Fibroblast of pulmonary artery (primary cell): Measurements from ENCODE around the gene HOOK2.
"Not testable (repeated sequence)": the region's sequence is repeated elsewhere in the genome, so short reads cannot be mapped to it uniquely, and the experiment has no call there.

ENCODE experiments used
- DNase-seq: peaks from one replicate; pipeline ENCODE4 v3.0.0-alpha.2; 2010; ENCODE audit warnings: low read depth
- H3K4me3 ChIP-seq: replicated peaks from 2 replicates; pipeline ENCODE4 v1.5.1; 2011; ENCODE audit warnings: low read depth, mild to moderate bottlenecking, control low read depth, low read length, moderate library complexity
- CTCF ChIP-seq: IDR thresholded peaks from 2 replicates; pipeline ENCODE4 v1.5.1; 2011; ENCODE audit warnings: mild to moderate bottlenecking, control low read depth, low read length, inconsistent platforms; ENCODE audit errors: missing control alignments

The HOOK2 gene

GRCh38 chr19:12715102-12715501 lies 60.2 kb downstream of the HOOK2 start:
- no peak for TF ChIP-seq CTCF
- no peak for DNase-seq

DNA sequence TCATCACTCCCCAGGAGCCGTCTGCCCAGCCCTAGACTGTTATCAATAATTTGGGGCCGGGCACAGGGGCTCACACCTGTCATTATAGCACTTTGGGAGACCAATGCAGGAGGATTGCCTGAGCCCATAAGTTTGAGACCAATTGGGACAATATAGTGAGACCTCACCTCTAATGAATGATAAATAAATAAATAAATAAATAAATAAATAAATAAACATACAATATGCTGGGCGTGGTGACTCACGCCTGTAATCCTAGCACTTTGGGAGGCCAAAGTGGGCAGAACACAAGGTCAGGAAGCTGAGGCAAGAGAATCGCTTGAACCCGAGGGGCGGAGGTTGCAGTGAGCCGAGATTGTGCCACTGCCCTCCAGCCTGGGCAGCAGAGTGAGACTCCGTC lies 62.0 kb downstream of the HOOK2 start:
- not testable (repeated sequence) for DNase-seq, H3K4me3 ChIP-seq

More at GRCh38 chr19:12715102-12715501, 60.2 kb downstream of the HOOK2 start:
- H3K4me3 ChIP-seq: no peak overlapping the region
